ENCODE measurements around the gene ST7.

ST7 gene

DNA sequence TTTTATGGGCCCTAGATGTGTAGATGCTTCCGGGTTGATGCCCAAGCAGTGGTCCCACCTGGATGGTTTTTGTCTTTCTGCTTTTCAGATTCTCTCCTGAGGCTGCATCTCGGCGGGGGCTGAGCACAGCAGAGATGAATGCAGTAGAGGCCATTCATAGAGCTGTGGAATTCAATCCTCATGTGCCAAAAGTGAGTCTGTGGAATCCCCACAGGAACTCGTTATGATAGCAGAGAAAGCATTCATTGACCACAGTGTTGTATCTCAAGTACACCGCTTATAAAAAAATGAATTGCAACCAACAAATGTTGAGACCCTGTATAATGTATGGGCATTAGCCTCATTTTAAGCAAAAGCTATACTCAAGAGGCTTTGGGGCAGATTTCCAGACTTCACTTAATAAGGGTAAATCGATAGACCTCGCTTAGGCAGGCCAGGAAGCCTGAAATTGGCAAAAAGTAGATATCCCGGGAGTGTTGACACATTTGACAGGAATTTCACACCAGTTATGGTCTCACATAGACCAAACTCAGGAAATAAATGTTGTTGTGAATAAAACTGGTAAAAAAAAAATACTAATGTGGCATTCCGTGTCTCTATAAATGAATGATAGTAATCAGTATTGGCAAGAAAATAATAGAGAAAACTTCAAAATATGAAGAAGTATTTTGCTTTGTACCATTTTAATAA is 237.6 kb downstream of the ST7 start:
- DNase-seq (ENCODE audit: low read depth): no peak

DNA sequence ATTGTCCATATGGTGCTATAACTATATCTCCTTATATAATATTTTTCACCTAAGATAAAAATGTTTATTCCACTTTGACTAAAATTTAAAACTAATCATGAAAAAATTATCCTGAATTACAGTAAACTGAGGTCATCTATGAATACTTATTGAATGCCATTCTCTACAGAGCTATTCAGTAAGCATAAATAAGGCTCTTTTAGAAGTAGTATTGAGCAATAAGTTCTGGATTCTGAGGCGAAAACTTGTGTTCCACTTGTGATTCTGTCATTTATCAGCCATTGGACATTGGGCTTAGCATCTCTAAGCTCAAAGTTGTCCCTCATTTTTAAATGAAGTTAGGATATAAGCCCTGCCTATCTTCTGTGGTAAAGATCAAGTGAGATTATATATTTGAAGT is 238.8 kb downstream of the ST7 start:
- DNase-seq (ENCODE audit: low read depth): no peak

DNA sequence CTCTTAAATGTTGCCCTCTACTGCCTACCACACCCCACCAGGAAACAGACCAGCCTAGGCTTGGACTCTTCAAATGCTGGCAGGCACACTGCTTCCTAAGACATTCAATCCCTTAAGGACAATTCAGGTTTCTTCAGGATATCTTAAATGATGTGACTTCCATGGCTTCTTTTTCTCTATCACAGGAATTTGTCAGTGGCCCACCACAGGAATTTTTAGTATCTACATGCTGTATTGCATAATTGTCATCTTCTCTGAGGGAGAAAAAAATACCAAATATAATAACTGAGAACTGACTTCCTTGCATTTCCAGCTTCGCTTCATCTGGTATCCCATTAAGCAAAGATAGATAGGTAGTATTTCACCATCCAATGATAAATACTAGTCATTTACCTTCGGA is 240.3 kb downstream of the ST7 start:
- no peak for DNase-seq (ENCODE audit: low read depth)

DNA sequence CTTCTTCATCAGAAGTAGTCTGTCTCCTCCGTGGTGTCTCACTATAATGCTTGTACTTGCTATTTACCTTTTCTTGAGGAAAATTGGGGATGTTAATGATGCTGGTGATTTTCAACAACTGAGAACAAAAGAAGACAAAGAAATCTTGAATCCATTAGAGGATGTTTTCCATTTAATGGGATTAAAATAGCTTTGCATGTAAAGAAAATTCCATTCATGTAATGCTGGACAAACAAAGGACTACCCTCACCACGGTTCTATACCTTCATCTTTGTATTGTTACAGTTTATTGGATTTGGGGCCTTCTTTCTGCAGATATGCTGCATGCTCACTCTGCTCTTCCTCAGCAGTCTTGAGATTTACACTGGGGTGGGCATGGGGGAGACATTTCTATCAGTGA is 241.1 kb downstream of the ST7 start:
- DNase-seq (ENCODE audit: low read depth): no peak

DNA sequence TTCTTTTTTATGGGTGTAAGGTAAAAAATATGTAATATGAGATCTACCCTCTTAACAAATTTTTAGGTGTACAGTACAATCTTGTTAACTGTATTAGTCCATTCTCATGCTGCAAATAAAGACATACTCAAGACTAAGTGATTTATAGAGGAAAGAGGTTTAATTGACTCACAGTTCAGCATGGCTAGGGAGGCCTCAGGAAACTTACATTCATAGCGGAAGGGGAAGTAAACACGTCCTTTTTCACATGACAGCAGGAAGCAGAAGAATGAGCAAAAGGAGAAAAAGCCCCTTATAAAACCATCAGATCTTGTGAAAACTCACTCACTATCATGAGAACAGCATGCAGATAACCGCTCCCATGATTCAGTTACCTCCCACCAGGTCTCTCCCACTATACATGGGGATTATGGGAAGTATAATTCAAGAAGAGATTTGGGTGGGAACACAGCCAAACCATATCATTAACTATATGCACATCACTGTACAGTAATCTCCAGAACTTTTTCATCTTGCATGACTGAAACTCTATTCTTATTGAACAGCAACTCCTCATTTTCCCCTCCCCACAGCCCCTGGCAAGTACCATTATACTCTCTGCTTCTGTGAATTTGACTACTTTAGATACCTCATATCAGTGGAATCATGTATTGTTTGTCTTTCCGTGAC is 242.2 kb downstream of the ST7 start:
- DNase-seq (ENCODE audit: low read depth): no peak

DNA sequence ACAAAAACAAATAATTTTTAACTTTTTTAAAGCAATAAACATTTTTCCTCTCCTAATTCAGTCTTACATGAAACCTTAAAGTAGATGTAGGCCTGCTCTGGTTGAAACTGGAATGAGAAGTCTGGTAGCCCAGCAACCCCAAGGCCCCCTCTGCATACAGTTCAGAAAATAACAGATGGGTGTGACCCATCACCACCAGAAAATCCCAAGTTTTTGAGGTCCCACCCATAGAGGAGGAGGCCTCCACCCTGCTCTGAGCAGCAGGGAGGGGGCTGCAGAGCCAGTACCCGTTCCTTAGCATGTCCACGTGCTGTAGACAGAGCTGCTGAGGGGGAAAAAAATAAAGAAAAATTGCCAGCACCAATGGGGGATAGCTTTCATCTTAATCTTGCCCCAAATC is 246.8 kb downstream of the ST7 start:
- no peak for DNase-seq (ENCODE audit: low read depth)

DNA sequence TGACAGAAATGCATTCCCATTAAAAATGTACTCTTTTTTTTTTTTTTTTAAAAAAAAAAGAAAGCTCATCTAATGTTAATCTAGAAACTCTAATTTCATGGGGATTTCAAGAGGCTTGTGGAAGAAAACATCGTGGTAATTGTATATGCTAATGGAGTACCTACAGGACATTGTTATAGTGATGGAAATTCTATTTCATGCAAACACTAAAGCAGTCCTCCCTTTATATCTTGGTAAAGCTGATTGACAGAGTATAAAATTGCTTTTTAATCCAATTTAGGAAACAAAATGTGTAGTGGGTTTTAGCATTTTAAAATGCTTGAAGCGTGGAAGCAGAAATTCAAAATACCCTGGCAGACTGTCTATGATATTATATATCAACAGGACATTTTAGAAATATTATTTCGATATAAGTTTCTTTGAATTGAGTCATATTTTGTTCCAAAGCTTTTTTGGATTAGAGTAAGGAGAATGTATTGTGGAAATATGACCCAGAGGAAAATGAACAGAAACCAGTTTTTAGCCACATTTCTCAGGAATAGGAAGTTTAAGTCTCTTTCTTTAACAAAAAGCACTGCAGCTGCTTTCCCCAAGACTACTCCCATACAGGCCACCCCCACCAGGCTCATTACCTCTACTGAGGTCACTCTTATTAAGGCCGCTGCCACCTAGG is 247.6 kb downstream of the ST7 start:
- DNase-seq (ENCODE audit: low read depth): no peak

DNA sequence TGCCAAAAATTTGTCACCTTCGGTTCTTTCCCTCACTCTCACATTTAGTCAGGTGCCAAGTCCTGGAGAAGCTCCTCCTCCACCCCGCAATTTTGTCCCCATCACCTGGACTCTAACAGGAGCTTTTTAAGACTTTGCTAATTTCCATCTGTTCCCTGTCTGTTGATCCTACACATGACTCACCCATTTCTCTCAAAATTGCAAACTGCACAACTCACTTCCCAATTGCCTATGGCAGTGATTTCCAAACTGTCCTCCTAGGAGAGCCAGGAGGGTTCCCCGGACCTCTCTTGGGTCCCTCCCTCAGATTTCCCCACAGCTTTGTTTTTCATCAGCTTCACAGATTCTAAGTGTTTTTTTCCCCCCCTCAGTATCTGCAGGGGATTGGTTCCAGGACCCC is 249.2 kb downstream of the ST7 start:
- DNase-seq (ENCODE audit: low read depth): no peak

DNA sequence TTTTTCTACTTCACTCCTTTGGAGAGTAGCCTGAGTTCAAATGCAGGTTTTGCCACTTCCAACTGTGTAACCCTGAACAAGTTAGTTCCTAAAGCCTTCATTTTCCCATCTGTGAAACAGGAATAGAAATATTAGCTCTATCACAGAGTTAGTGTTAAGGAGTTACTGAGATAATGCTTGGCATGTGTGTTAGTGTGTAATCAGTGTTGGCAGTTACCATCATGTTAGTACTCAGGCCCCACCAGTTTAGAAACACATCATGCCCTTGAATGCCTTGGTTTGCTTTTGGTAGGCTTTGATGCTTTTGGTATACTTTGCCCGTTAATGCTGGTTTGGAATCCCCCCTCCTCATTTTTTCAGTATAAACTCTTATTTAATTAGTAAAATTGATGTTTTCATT is 249.9 kb downstream of the ST7 start:
- DNase-seq (ENCODE audit: low read depth): no peak

DNA sequence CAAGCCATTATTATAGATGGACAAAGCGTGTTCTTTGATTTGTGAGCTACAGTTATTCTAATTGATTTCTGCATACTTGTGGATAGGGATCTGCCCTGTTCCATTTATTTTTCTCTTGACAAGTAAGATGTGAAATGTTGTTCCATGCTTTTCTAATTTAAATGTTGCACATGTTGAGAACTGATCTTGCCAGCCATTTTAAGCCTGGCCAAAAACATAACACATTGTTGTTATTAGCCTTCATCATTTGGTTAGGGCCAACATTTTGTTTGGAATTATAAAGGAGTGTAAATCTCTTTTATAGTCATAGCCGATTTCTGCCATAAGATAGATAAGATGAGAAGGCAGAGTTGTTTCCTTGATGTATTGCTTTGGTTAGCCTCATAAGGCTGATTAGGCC is 252.6 kb downstream of the ST7 start:
- no peak for DNase-seq (ENCODE audit: low read depth)

DNA sequence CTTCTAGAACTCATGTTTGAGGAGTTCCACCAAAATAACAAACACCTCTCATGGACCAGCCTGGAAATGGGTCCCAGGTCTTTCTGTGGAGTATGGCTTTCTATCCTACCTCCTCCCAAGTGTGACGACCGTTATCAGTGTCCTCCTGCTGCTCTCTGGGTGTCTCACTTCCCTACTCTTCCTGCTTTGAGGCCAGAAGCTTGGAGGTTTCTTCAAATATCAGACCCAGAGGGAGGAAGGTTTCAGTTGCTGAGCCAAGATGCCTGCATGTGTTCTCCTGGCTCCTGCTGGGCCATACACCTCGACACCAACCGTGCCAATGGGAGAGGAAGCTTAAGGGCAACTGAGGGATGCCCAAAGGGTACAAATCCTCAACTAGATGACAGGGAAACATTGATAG is 255.0 kb downstream of the ST7 start:
- no peak for DNase-seq (ENCODE audit: low read depth)

DNA sequence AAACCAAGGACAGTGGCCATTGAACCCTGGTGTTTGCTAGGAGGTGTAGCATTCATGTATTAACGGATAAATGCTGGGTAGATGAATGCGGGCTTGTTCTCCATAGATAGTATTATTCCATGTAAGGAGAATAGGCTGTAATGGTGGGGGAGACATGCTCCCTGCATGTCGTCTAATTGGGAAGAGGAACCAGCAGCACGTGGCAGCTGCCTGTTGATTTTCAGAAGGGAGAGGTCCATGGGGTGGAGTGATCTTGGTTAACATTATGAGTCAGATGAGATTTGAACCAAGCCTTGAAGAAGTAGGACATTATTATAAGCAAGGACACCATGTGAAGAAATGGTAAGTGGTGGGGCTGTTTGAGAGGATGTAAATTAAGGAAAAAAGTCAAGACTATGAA is 257.1 kb downstream of the ST7 start:
- no peak for DNase-seq (ENCODE audit: low read depth)

DNA sequence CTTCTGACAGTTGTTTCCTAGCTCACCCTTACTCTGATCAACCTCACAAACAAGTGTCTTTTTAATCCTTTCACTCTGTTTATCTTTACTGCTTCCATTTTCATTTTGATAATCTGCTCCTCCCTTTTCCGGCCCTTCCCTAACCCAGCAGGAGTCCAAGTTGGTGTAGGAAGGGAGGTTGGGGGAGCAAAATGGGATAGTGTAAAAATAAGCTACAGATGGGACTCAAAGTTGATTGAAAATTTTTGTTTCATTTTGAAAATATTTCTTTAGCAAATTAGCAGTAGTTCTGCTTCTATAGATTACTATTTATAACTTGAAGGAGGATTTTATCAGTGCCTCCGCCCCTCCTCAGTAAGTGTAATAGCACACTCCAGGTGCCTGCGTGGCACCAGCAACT is 257.6 kb downstream of the ST7 start:
- DNase-seq (ENCODE audit: low read depth): no peak

DNA sequence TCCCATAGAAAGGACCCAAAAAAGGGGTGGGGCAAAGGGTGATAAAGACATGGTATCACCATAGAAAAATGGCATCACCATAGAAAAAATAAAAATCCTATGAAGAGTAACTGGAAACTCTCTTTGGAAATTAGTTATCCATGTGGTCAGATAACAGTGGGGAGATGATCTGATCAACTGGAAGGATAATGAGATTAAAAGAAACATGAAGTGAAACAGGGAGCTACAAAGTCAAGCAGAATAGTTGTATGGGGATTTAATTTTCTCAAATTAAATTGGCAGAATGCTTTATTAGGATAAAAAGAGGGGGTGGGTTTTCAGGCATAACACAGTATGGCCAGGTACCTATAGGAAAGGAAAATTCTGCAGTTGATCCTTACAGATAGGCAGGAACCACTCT is 258.3 kb downstream of the ST7 start:
- DNase-seq (ENCODE audit: low read depth): no peak

DNA sequence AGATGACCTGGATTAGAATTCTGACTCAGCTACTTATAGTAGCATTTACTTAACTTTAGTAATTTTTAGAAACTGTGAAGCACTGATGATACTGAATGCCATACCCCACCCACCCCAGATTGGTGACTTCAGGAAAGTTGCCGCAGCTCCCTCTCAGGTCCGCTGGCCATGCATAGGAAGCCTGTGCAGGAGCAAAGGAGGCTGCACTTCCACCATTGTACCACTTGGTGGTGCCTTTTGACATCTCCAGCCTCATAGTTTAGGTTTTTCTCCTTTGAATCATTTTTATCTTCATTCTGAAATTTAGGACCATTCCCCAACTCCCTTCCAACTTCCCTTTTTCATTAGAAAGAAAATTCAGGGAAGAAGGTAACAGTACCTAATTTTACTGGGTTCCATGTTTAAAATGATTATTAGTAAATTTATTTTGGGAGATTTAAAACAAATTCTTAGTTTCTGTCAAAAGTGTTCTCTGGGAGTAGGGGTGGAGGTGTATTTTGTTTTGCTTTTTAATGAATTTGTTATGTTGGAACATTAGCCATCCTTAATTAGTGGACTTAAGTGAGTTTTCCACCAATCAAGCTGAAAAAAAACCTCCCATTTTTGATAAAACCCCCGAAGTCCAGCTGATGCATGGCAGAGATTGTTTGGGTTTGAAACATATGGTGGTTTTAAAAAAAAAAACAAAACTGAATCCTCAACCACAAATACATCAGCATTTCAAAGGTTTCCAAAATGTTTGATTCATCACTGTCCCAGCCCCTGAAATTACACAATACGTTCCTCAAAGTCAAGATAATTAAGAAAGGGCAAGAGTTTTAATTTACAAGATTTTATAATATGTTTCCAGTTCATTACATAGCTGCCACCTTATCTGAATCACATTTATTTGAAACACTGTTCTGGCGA is 259.9 kb downstream of the ST7 start:
- no peak for DNase-seq (ENCODE audit: low read depth)

DNA sequence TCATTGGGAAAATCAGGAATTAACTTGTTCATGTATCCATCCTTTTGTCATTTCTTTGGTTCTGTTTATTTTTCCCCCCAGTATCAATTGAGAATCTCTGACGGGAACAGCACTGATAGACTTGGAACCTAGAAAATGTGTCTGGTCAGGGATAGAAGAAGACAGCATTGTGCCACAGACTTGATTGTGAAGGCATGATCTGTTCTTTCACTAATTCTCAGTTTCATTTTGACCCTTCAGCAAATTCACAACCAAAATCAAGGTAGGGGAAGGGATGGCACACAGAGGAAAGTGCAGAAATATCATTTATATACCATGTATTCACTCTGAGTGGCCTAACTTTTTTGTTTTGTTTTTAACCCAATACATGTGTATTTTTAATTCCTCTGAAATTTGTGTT is 262.7 kb downstream of the ST7 start:
- no peak for DNase-seq (ENCODE audit: low read depth)

DNA sequence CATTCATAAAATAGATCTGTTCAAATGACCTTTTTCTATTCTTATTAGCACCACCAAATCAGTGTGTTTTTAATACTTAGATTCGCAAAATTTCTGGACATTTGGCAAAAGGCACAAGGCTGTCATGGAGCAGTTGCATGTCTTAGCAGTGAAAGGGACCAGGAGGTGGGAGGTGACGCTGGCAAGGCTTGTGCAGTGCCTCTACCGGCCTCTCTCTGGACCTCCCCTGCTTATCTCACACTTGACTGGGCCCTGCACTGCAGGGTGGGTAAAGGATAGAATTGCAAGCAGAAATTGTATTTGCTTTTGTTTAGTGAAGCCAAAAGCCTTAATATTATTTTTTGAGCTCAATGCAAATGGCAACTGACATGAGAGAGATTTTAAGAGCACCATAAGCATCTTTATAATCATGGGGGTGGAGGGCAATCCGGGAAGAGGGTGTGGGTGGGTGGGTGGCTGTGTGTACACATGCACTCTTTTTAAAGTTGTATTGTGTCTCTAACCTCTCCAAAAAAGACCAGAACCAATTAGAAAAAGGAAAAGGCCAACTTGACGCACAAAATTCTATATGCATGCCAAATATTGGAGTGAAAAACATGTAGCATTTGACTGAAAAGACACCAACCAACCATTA is 263.3 kb downstream of the ST7 start:
- DNase-seq (ENCODE audit: low read depth): no peak

DNA sequence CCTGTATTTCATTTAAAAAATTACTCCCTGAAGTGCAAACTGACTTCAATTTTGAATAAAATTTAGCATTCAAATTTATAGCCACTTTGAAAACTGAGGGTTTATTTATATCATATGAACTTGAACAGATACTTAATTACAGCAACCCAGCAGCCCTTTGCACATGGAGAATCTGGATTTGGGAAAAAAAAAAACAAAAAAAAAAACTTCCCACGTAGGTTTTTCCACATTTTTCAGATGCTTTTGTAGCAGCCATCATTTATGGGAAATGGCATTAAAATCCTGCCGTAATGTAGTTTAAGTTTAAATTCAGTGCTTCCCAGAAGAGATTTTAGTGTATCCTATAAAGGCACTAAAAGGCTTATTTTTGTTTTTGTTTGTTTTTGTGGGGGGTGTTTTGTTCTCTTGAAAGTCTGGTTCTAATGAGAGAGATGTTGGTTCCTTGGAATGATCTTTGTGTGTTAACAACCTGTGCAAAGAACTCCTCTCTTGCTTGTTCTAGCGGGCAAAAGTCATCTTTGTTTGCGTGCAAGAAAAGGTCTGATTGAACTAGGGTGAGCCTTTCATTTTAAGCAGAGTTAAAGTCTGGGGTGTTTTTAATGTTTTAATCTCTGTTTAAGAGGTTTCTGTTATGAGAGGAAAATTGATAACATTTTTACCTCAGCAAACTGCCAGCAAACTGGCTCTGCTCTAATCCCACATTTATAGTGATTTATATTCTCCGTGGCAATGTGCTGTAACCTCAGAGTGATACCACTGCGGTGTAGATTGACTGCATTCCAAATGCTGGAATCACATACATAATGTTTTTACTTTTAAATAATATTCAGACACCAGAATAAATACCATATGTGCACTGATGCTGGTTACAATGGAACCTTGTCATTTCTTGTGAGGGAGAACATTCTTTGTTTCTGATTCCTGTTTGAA is 264.1 kb downstream of the ST7 start:
- no peak for DNase-seq (ENCODE audit: low read depth)

DNA sequence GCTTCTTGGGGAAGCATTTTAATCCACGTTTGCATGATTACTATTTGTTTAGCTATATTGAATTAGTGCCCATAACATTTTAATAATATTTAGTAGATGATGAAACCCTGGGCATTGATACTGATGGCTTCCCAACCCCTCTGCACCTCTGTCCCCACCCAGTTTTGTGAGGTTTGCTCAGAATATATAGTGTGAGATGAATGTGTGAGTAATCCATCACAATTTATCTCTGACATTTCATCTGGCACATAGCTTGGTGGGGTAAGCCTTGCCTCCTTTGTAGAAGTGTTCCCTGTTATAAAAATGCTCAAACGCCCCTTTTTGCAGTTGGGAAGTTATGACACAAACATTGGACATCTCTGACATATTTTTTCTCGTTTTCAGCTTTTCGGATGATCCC is 265.4 kb downstream of the ST7 start:
- DNase-seq (ENCODE audit: low read depth): no peak

DNA sequence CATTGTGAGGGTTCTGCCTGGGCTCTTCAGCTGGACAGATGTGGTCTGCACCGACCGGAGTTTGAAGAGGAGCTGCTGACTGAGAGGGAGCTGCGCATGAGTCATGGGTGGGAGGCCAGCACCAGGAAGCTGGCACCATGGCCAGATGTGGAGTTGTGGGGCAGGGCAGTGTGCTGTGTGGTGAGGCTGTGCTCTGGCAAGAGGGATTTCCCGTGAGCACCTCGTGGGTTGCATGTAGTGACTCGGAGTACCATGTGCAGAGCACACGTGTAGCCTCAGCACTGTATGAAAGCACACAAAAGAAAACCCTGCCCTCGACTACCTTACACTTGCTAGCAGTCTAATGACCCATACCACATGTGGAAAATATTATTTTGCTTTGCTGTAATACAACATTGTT is 266.2 kb downstream of the ST7 start:
- DNase-seq (ENCODE audit: low read depth): no peak

DNA sequence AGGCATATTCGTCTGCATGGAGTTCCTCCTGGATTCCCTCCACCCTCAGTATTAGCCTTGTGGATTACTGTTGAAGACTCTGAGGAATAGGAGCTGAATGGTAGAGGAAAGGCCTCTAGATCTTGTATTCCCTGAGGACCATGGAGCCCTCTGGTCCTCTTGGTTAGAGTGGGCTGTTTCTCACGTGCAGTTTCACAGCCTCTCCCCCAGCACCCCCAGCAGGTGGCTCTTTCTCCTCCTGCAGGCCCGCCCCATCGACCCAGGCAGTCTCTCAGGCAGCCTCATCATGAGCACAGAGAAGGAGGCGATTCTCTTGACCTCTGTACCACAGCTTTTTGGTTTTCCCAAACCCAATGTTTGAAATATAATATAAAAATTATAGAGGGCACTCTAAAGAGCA is 267.5 kb downstream of the ST7 start:
- no peak for DNase-seq (ENCODE audit: low read depth)
